RWPE2 (cell line): ENCODE results near the gene FNTB.
A peak's percentile ranks its signal among the peaks of the same experiment; 100 is the strongest.

Experiments used
- ATAC-seq: fragments of 200-7000 bp; cut with Tn5 transposase; 3 replicates; pipeline ENCODE4 v1.9.1; 2021; ENCODE audit warnings: low read depth
- DNase-seq: peaks from one replicate; pipeline ENCODE4 v3.0.0-alpha.2; 2020; ENCODE audit warnings: low spot score
- H3K27ac ChIP-seq: fragments of 450-650 bp; 2 replicates; pipeline ENCODE4 v1.5.1; 2017; ENCODE audit warnings: mild to moderate bottlenecking; ENCODE audit not compliant: poor library complexity, severe bottlenecking
- H3K27me3 ChIP-seq: fragments of 250-450 bp; sonication (Bioruptor Pico); 2 replicates; pipeline ENCODE4 v1.5.1; 2021; ENCODE audit warnings: mild to moderate bottlenecking, moderate library complexity; ENCODE audit not compliant: insufficient read depth, poor library complexity, severe bottlenecking
- H3K36me3 ChIP-seq: fragments of 250-450 bp; sonication (Bioruptor Pico); 2 replicates; pipeline ENCODE4 v1.5.1; 2020; ENCODE audit warnings: low read depth, mild to moderate bottlenecking, moderate library complexity
- H3K4me1 ChIP-seq: fragments of 250-450 bp; sonication (Bioruptor Pico); 2 replicates; pipeline ENCODE4 v1.5.1; 2021; ENCODE audit warnings: mild to moderate bottlenecking, moderate library complexity; ENCODE audit not compliant: insufficient read depth, poor library complexity, severe bottlenecking
- H3K4me3 ChIP-seq: fragments of 250-450 bp; sonication (Bioruptor Pico); 2 replicates; pipeline ENCODE4 v1.5.1; 2021; ENCODE audit warnings: mild to moderate bottlenecking, moderate library complexity; ENCODE audit not compliant: severe bottlenecking
- H3K9me3 ChIP-seq: fragments of 250-450 bp; sonication (Bioruptor Pico); 2 replicates; pipeline ENCODE4 v1.5.1; 2021; ENCODE audit warnings: mild to moderate bottlenecking, moderate library complexity; ENCODE audit not compliant: severe bottlenecking
- CTCF ChIP-seq: fragments of 450-650 bp; IDR thresholded peaks from one replicate; pipeline ENCODE4 v1.5.1; 2017; ENCODE audit warnings: mild to moderate bottlenecking, moderate library complexity; ENCODE audit not compliant: poor library complexity, severe bottlenecking

Gene FNTB

GRCh38 chr14:65102441-65103149, 115.9 kb downstream of the FNTB start, which contains the start of gene MAX:
TSS of gene MAX (minus strand) at chr14:65102517. CDS start at chr14:65102339, 178 bp downstream.
- Histone ChIP-seq H3K27ac (peak within 1 kb of the TSS; percentile 63), H3K4me3 (peak within 1 kb of the TSS; percentile 75), H3K27me3 (no peaks in the 10 kb centered on the region), H3K9me3 (no peaks in the 10 kb centered on the region), H3K36me3 (peaks cover 37% of the 10 kb centered on the region), H3K4me1 (peaks cover 18% of the 10 kb centered on the region)
- TF ChIP-seq CTCF = no peak
- DNase-seq (peak; percentile 99), ATAC-seq (peak; percentile 91)

GRCh38 chr14:65103150-65103760, 116.6 kb downstream of the FNTB start:
- ATAC-seq (no peak), DNase-seq (no peak)

GRCh38 chr14:65104791-65105190, 118.1 kb downstream of the FNTB start:
- peaks cover 9% of the 10 kb centered on the region for H3K4me1 ChIP-seq
- no peak overlapping the region for H3K4me3 ChIP-seq
- DNase-seq (no peak), ATAC-seq (no peak)
- H3K9me3 ChIP-seq = no peaks in the 10 kb centered on the region
- TF ChIP-seq CTCF = no peak
- no peak overlapping the region for H3K27ac ChIP-seq
- peaks cover 15% of the 10 kb centered on the region for H3K36me3 ChIP-seq
- H3K27me3 ChIP-seq = no peaks in the 10 kb centered on the region

More at GRCh38 chr14:65103150-65103760, 116.6 kb downstream of the FNTB start:
- peak; percentile 50 for TF ChIP-seq CTCF
- Histone ChIP-seq H3K4me3 (peak overlapping the region; percentile 75), H3K4me1 (peaks cover 18% of the 10 kb centered on the region), H3K9me3 (no peaks in the 10 kb centered on the region), H3K27ac (peak overlapping the region; percentile 3), H3K36me3 (peaks cover 30% of the 10 kb centered on the region), H3K27me3 (no peaks in the 10 kb centered on the region)

GRCh38 chr14:65106316-65106715, 119.6 kb downstream of the FNTB start:
- H3K36me3 ChIP-seq = no peaks in the 10 kb centered on the region; the same call in 1 of the 2 replicates
- no peak for DNase-seq
- H3K4me1 ChIP-seq = no peaks in the 10 kb centered on the region
- no peak overlapping the region for H3K4me3 ChIP-seq
- TF ChIP-seq CTCF = no peak
- no peak for ATAC-seq
- no peaks in the 10 kb centered on the region for H3K9me3 ChIP-seq
- no peak overlapping the region for H3K27ac ChIP-seq
- no peaks in the 10 kb centered on the region for H3K27me3 ChIP-seq

- no peak for DNase-seq
These were observed 120.0 kb downstream of the FNTB start for GRCh38 chr14:65106736-65107135.

More at GRCh38 chr14:65106736-65107135, 120.0 kb downstream of the FNTB start:
- no peak for TF ChIP-seq CTCF
- Histone ChIP-seq H3K27ac (no peak overlapping the region), H3K4me1 (no peaks in the 10 kb centered on the region), H3K4me3 (no peak overlapping the region), H3K27me3 (no peaks in the 10 kb centered on the region), H3K9me3 (no peaks in the 10 kb centered on the region), H3K36me3 (no peaks in the 10 kb centered on the region)
- ATAC-seq = no peak
